SK-N-SH (cell line): ENCODE data around the gene FMO2. TPM values are rescaled to one million over a fixed set of nuclear protein-coding genes. Genes with fewer than 3 reads are reported as not detected.

Experiments used
- CTCF ChIA-PET: fragments of 300-600, 350-600 bp; formaldehyde crosslinking; extraction: SDS; loops from one replicate; lab custom pipeline; 2021; lab: Yijun Ruan, JAX
- POLR2A ChIA-PET: fragments of 350-600 bp; sonication (Branson Sonifier 250); formaldehyde crosslinking; extraction: SDS; loops from one replicate; lab custom pipeline; 2020; ENCODE audit warnings: antibody characterized with exemption, inconsistent platforms; lab: Yijun Ruan, JAX
- DNase-seq: peaks from one replicate; pipeline ENCODE4 v3.0.0; 2012
- H2AFZ ChIP-seq: fragments of 200-600 bp; sonication (generic); 2 replicates; pipeline ENCODE4 v1.8.1; 2016; ENCODE audit warnings: antibody characterized with exemption, mild to moderate bottlenecking, low read depth
- H3F3A ChIP-seq: fragments of 200-600 bp; sonication (generic); replicated peaks from 2 replicates; pipeline ENCODE3; 2016; ENCODE audit warnings: antibody characterized with exemption, mild to moderate bottlenecking; ENCODE audit not compliant: insufficient read depth
- H3K27ac ChIP-seq, 2 experiments: fragments of 200-500 bp in 1 of 2; fragments of 200-600 bp in 1 of 2; sonication (Bioruptor generic) in 1 of 2; sonication (generic), shearing (Covaris generic) in 1 of 2; 2 replicates each; pipeline versions ENCODE4 v1.5.1 to v1.6.1; 2014 to 2016; ENCODE audit warnings: low read depth in 2 of 2, inconsistent platforms in 1 of 2, low read length in 1 of 2, mild to moderate bottlenecking in 1 of 2, mixed read lengths in 1 of 2
- H3K27me3 ChIP-seq: fragments of 200-600 bp; sonication (generic), shearing (Covaris generic); 2 replicates; pipeline ENCODE4 v1.6.1; 2016; ENCODE audit warnings: mixed run types; ENCODE audit not compliant: insufficient read depth
- H3K36me3 ChIP-seq, 2 experiments: fragments of 200-500 bp in 1 of 2; fragments of 200-600 bp in 1 of 2; sonication (Bioruptor generic) in 1 of 2; sonication (generic) in 1 of 2; replicated peaks in 1 of 2; 2 replicates each; pipeline versions ENCODE3 to v1.5.1; 2014 to 2016; ENCODE audit warnings: low read length in 1 of 2, mild to moderate bottlenecking in 1 of 2; ENCODE audit not compliant: insufficient read depth in 2 of 2, control insufficient read depth in 1 of 2
- H3K4me1 ChIP-seq, 2 experiments: fragments of 200-500 bp in 1 of 2; fragments of 200-600 bp in 1 of 2; sonication (Bioruptor generic) in 1 of 2; sonication (generic), shearing (Covaris generic) in 1 of 2; 2 replicates each; pipeline versions ENCODE4 v1.5.1 to v1.6.1; 2014 to 2016; ENCODE audit warnings: low read depth in 1 of 2, low read length in 1 of 2, mixed run types in 1 of 2; ENCODE audit not compliant: insufficient read depth in 2 of 2, control insufficient read depth in 1 of 2
- H3K4me2 ChIP-seq: fragments of 200-600 bp; sonication (generic), shearing (Covaris generic); 2 replicates; pipeline ENCODE4 v1.6.1; 2017; ENCODE audit warnings: mixed run types
- H3K4me3 ChIP-seq, 2 experiments: fragments of 200-500 bp in 1 of 2; fragments of 200-600 bp in 1 of 2; sonication (Bioruptor generic) in 1 of 2; sonication (generic), shearing (Covaris generic) in 1 of 2; 2 replicates each; pipeline versions ENCODE4 v1.5.1 to v1.8.1; 2014 to 2016; ENCODE audit warnings: low read depth in 2 of 2, inconsistent platforms in 1 of 2, low read length in 1 of 2, mild to moderate bottlenecking in 1 of 2, mixed read lengths in 1 of 2, moderate library complexity in 1 of 2
- H3K79me2 ChIP-seq: fragments of 200-600 bp; sonication (generic); 2 replicates; pipeline ENCODE4 v1.8.1; 2017; ENCODE audit warnings: mild to moderate bottlenecking; ENCODE audit not compliant: insufficient read depth
- H3K9ac ChIP-seq: fragments of 200-600 bp; sonication (generic); 2 replicates; pipeline ENCODE4 v1.6.1; 2017; ENCODE audit warnings: mixed run types
- H3K9me2 ChIP-seq: fragments of 200-600 bp; sonication (generic); 2 replicates; pipeline ENCODE4 v1.6.1; 2017; ENCODE audit warnings: mixed run types
- H3K9me3 ChIP-seq: fragments of 200-600 bp; sonication (generic); 2 replicates; pipeline ENCODE4 v1.6.1; 2017; ENCODE audit warnings: mixed run types, mild to moderate bottlenecking, moderate library complexity
- H4K20me1 ChIP-seq: fragments of 200-600 bp; sonication (generic); 2 replicates; pipeline ENCODE4 v1.6.1; 2017; ENCODE audit warnings: mild to moderate bottlenecking, mixed run types; ENCODE audit not compliant: insufficient read depth
- ELF1 ChIP-seq: IDR thresholded peaks from 2 replicates; pipeline ENCODE4 v1.4.0; 2012
- FOSL2 ChIP-seq: IDR thresholded peaks from 2 replicates; pipeline ENCODE4 v1.4.0; 2012; ENCODE audit warnings: low read depth, mild to moderate bottlenecking, moderate library complexity, borderline replicate concordance
- FOXJ3 ChIP-seq: sonication (generic); formaldehyde crosslinking; IDR thresholded peaks from 2 replicates; pipeline ENCODE4 v1.5.1; 2020; ENCODE audit warnings: mild to moderate bottlenecking, missing genetic modification reagents
- FOXM1 ChIP-seq: IDR thresholded peaks from 2 replicates; pipeline ENCODE4 v1.4.0; 2012; ENCODE audit warnings: low read depth, mild to moderate bottlenecking
- GABPA ChIP-seq: IDR thresholded peaks from 2 replicates; pipeline ENCODE4 v1.4.0; 2012; ENCODE audit warnings: low read depth, mild to moderate bottlenecking
- JUND ChIP-seq: IDR thresholded peaks from 2 replicates; pipeline ENCODE4 v1.4.0; 2012
- MAX ChIP-seq: IDR thresholded peaks from 2 replicates; pipeline ENCODE4 v1.4.0; 2012; ENCODE audit warnings: low read depth
- MEF2A ChIP-seq: IDR thresholded peaks from 2 replicates; pipeline ENCODE4 v1.4.0; 2012; ENCODE audit warnings: low read depth, borderline replicate concordance
- MXI1 ChIP-seq: IDR thresholded peaks from 2 replicates; pipeline ENCODE4 v1.6.1; 2012; ENCODE audit warnings: mild to moderate bottlenecking, low read depth, low read length, improper control_type of control experiment
- NFIC ChIP-seq: IDR thresholded peaks from 2 replicates; pipeline ENCODE4 v1.4.0; 2012; ENCODE audit warnings: borderline replicate concordance
- PBX3 ChIP-seq: IDR thresholded peaks from 2 replicates; pipeline ENCODE4; 2012
- RAD21 ChIP-seq: IDR thresholded peaks from 2 replicates; pipeline ENCODE4 v1.6.1; 2012; ENCODE audit warnings: mild to moderate bottlenecking, low read length
- RFX5 ChIP-seq: IDR thresholded peaks from 2 replicates; pipeline ENCODE4 v1.6.1; 2012; ENCODE audit warnings: mild to moderate bottlenecking, improper control_type of control experiment, low read length
- TAF1 ChIP-seq: IDR thresholded peaks from 2 replicates; pipeline ENCODE4 v1.6.1; 2012; ENCODE audit warnings: low read depth, mild to moderate bottlenecking, low read length, moderate library complexity, borderline replicate concordance
- TCF12 ChIP-seq: IDR thresholded peaks from 2 replicates; pipeline ENCODE4 v1.4.0; 2012
- USF2 ChIP-seq: fragments of 150-350 bp; IDR thresholded peaks from 2 replicates; pipeline ENCODE4 v1.6.1; 2017; ENCODE audit warnings: antibody characterized with exemption, low read length, low read depth, borderline replicate concordance
- WGBS: methylation state at CpG from one replicate; pipeline ENCODE4 v1.1.6; 2017; ENCODE audit warnings: low lambda C conversion rate; 5-methylcytosine and 5-hydroxymethylcytosine counted together
- polyA plus RNA-seq, 3 experiments: library from polyadenylated mRNA; depleted of rRNA; stranded (reverse); fragments of >200 nt; gene quantifications; 2 replicates each; pipeline ENCODE4 v1.2.3, GENCODE V29; 2012
- TF ChIP-seq, protein P1 (sequence below): fragments of 200-600 bp; sonication (generic); IDR thresholded peaks from 2 replicates; pipeline ENCODE4 v1.6.1; 2017; ENCODE audit warnings: antibody characterized with exemption, mild to moderate bottlenecking, moderate library complexity
- TF ChIP-seq, protein P2 (sequence below): fragments of 150-350 bp; IDR thresholded peaks from 2 replicates; pipeline ENCODE4 v1.6.1; 2016; ENCODE audit warnings: mild to moderate bottlenecking, low read depth, low read length

The FMO2 gene
- polyA plus RNA-seq, 1 of the 3 experiments (the other 2 are of a cell fraction), result not detected

DNA sequence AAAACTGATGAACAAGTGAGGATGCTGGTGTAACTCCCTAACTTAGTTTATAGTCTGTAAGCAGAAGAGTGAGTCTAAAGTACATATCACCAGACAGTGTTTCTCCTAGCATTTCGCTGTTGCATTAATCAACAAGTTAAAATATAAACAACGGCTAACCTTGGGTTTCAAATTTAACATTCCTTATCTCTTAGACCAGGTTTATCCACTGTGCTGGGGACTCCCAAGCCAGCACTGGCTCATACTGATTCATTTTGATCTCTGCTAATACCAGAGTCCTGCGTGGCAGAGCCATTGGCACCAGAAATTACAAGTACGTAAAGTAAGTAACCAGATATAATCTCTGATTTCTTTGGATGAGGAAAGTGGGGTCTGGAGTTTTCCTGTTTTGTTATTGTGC, 63.2 kb downstream of the FMO2 start, which contains the start of gene FMO1:
Gene FMO1 (plus strand): TSS at position 193 of the 400 bp plus-strand sequence. CDS start 9,594 bp downstream, outside the sequence.
- Histone ChIP-seq H3K36me3 (no peaks in the 10 kb centered on the region), H3K4me3 (no peak within 1 kb of the TSS), H3K9me3 (no peaks in the 10 kb centered on the region)
- no peak for TF ChIP-seq MXI1
- no peak for TF ChIP-seq USF2
- no peak for TF ChIP-seq FOSL2
- no peak for TF ChIP-seq JUND
- TF ChIP-seq GABPA, result no peak
- no peak for TF ChIP-seq NFIC
- TF ChIP-seq, protein P1, sequence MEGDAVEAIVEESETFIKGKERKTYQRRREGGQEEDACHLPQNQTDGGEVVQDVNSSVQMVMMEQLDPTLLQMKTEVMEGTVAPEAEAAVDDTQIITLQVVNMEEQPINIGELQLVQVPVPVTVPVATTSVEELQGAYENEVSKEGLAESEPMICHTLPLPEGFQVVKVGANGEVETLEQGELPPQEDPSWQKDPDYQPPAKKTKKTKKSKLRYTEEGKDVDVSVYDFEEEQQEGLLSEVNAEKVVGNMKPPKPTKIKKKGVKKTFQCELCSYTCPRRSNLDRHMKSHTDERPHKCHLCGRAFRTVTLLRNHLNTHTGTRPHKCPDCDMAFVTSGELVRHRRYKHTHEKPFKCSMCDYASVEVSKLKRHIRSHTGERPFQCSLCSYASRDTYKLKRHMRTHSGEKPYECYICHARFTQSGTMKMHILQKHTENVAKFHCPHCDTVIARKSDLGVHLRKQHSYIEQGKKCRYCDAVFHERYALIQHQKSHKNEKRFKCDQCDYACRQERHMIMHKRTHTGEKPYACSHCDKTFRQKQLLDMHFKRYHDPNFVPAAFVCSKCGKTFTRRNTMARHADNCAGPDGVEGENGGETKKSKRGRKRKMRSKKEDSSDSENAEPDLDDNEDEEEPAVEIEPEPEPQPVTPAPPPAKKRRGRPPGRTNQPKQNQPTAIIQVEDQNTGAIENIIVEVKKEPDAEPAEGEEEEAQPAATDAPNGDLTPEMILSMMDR, result no peak
- TF ChIP-seq FOXJ3, result no peak
- no peak for TF ChIP-seq RFX5
- no peak for TF ChIP-seq TCF12
- no peak for TF ChIP-seq PBX3
- no peak for TF ChIP-seq RAD21
- no peak for TF ChIP-seq FOXM1
- no peak for TF ChIP-seq TAF1
- TF ChIP-seq ELF1, result no peak
- TF ChIP-seq MAX, result no peak
- no peak for TF ChIP-seq MEF2A
- TF ChIP-seq, protein P2, sequence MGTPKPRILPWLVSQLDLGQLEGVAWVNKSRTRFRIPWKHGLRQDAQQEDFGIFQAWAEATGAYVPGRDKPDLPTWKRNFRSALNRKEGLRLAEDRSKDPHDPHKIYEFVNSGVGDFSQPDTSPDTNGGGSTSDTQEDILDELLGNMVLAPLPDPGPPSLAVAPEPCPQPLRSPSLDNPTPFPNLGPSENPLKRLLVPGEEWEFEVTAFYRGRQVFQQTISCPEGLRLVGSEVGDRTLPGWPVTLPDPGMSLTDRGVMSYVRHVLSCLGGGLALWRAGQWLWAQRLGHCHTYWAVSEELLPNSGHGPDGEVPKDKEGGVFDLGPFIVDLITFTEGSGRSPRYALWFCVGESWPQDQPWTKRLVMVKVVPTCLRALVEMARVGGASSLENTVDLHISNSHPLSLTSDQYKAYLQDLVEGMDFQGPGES, result no peak
- TF ChIP-seq, all 33 proteins: peak for 0
- ChIA-PET POLR2A (no interaction called here), CTCF (interaction anchor here (1.2 kb wide), 1 partner anchor 66 kb away, joined by 5 read pairs; the partner anchor contains the start of gene FMO4)
- no peaks in the 10 kb centered on the region for H4K20me1 ChIP-seq
- peaks cover 0 to 5% of the 10 kb centered on the region in 2 experiments; a peak in 1 of 4 replicates for H3K4me1 ChIP-seq
- no peak within 1 kb of the TSS for H3K27ac ChIP-seq
- DNase-seq, result no peak
- no peaks in the 10 kb centered on the region for H3K79me2 ChIP-seq
- no peak within 1 kb of the TSS for H3K9ac ChIP-seq
- no peaks in the 10 kb centered on the region for H3F3A ChIP-seq
- peaks cover 48% of the 10 kb centered on the region; the same call in 1 of the 2 replicates for H3K27me3 ChIP-seq
- no peak within 1 kb of the TSS for H3K4me2 ChIP-seq
- WGBS, result 7% methylated on average over 4 of the region's 4 CpGs
- no peaks in the 10 kb centered on the region for H3K9me2 ChIP-seq
- H2AFZ ChIP-seq, result no peak within 1 kb of the TSS
